GM18498 (cell line): Measurements from ENCODE around the gene SMPD4.
"Not testable (repeated sequence)": the region's sequence is repeated elsewhere in the genome, so short reads cannot be mapped to it uniquely, and the experiment has no call there.

Experiments used
- ATAC-seq: cut with Tn5 transposase; IDR thresholded peaks from one replicate; pipeline ENCODE4 v1.9.1; 2021; ENCODE audit warnings: mild to moderate bottlenecking, moderate library complexity; ENCODE audit not compliant: unreplicated experiment

The SMPD4 gene

DNA sequence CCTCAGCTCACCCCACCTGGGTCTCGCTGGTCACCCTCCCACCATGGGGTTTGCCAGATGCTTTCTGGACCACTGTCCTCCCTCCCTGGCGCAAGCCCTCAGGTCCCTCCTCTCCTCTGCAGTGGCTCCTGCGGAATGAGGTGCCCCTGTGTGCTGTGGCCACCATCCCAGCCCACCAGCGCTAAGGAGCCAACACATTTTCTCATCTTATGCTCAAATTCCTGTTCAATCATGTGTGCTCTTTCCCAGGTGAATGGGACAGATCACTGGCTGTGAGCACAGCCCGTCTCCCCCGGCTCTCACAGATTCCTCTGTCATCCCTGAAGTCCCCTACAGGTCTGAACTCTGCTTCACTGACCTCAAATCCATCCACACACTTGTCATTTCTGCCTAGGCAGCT lies 21.3 kb downstream of the SMPD4 start:
- no peak for ATAC-seq

DNA sequence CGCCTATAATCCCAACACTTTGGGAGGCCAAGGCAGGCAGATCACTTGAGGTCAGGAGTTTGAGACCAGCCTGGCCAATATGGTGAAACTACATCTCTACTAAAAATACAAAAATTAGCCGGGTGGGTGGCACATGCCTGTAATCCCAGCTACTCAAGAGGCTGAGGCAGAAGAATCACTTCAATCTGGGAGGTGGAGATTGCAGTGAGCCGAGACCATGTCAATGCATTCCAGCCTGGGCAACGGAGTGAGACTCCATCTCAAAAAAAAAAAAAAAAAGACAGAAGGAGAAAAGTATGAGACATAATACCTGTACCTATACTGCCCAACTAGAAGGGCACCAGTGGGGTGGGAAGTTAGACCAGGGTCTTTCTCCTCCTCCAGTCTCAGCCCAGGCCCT lies 22.0 kb downstream of the SMPD4 start:
- ATAC-seq: not testable (repeated sequence)

DNA sequence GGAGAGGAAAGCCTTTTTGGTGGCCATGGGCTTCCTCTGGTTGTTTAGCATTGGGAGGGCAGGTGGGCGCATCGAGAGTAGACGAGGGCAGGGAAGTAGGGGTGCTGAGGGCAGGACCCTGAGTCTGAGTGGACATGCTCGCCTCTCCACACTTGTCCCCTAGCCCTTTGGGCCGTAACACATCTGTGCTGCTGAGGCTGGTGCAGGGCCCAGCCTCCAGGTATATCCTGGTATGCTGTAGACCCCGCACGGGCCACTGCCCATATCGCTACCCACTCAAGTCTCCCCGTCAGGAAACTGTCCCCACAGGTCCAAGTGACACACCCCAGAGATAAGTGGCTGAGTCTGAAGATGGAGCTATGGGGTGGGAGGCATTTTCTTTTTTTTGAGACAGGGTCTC lies 22.8 kb downstream of the SMPD4 start:
- ATAC-seq: no peak

DNA sequence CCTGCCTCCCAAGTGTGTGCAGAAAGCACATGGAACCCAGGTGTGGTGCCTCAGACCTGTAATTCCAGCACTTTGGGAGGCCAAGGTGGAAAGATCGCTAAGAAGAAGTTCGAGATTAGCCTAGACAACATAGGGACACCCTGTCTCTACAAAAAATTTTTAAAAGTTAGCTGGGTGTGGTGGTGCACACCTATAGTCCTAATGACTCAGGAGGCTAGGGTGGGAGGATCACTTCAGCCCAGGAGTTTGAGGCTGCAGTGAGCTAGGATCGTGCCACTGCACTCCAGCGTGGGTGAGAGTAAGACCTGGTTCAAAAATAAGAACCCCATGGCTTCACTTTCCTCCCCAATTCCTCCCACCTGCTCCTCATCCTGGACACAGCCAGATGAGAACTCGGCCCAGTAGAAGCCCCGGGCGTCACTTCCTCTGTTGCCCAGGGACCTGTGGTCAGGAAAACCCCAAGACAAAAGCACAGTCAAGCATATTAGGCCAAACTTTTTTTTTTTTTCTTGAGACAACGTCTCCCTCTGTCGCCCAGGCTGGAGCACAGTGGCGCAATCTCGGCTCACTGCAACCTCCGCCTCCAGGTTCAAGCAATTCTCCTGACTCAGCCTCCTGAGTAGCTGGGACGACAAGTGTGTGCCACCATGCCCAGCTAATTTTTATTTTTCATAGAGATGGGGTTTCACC lies 23.4 kb downstream of the SMPD4 start:
- peak; percentile 78 for ATAC-seq

DNA sequence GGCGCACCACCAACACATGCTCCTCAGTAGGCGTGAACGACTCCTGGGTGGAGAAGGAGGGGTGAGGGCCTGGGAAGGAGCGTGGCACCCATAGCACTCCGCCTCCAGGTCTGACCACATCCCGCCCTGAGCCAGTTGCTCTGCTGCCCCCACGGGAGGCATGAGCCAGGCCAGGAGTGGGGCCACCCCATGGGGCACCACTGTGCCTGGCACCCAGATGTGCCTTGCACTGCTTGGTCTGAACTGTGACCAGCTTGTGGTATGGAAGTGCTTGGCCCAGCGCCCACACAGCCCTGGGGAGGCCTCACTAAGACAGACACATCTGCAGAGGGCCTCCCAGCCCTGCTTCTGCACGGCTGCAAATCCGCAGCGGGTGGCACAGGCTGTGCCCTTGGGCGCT lies 24.0 kb downstream of the SMPD4 start:
- ATAC-seq: peak; percentile 51

DNA sequence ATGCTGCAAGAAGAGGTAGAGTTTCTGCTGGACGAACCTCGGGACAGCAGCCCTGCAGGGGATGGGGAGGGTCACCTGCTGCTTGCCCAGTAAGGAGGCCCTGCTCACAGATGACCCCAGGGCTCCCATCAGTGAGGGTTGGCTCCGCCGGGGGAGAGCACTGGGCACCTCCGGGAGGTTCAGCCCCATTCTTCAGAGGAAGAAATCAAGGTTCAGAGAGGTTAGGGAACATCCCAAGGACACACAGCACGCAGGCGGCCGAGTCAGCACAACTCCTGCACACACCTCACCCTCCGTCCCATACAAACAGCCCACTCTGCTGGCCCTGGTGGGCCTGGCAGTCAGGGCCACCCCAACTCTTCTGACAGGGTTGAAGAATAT lies 24.8 kb downstream of the SMPD4 start:
- ATAC-seq: no peak

DNA sequence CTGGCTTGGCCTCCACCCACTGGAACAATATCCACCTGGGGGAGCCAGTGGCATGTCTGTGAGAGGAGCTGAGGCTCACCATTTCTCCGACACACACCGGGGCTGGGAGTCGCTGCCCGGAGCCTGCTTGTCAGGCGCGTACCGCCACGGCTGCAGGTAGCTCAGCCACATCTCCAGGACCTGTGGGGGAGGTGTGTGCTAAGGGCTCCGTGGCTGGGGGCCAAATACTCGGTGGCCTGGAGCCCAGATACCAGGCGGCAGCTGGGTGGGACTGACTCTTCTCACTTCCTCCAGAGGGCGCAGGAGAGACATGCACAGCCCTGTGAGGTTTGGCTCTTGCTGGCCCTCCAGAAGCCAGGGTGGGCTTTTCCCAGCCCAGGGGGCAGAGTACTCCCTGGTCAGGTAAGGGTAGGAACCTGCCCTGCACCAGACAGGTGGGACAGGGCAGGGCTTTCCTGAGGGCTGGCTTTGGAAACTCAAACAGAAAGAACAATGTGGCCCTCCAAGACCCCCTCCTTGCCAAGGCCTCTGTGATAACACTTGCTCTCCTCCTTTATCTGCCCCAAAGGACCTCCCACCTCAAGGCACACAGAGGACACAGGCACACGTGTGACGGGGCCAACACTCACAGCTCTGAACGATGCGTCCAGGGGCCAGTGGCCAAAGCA lies 25.3 kb downstream of the SMPD4 start:
- not testable (repeated sequence) for ATAC-seq

DNA sequence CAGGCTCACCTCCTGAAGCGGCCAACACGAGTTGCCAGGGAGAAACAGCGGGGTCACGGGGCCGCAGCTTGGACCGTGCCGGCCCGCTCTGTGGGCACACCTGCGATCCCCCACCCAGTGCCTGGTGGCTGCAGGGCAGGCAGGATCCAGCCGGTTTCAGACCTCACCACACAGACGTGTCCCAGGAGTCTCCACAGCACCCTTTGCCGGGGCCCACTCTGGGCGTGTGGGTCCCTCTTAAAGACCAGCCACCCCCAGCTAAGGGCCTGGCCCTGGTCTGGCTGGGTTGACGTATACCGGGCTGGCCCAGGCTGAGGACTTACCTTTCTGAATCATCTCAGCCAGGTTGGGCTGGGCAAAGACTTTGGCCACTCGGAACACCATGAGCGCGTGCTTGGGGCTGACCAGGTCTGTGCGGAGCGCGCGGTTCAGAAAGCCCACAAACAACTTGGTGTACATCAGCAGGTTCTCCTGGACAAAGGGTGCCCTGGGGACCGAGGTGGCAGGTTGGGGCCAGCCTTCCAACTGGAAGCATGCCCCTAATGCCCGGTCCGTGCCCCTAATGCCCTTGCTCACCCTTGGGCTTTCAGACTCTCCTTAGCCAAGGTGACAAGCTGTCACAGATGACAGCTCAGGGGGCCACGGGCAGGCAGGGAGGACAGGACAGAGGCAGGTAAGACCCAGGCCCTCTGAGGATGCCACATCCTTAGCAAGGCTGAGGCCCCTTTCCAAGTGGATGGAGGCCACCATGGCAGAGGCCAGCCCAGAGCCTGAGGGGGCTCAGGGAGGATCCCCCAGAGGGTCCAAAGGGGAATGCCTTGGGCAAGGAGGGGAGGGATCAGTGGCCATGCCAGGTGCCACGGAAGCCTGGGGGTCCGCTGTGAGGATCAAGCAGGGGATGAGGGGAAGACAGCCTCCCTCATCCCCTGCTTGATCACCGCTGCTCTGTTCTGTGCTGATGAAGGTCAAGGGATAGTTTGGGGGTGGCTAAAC lies 26.3 kb downstream of the SMPD4 start:
- ATAC-seq: no peak

DNA sequence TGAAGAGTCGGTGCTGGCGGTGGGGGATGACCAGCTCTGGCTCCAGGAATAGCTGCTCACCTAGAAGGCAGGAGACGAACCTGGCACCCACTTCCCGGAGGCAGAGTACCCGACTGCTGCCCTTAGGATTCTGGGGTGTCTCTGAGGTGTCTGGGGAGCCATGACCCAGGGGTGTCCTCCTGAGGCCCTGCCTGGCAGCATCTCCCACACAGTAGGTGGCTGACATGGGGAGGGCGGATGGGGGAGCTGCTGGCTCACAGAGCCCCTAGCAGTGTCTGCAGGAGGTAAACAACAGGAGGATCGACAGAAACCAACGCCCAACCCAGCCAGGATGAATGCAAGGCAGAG lies 27.0 kb downstream of the SMPD4 start:
- ATAC-seq: not testable (repeated sequence)

DNA sequence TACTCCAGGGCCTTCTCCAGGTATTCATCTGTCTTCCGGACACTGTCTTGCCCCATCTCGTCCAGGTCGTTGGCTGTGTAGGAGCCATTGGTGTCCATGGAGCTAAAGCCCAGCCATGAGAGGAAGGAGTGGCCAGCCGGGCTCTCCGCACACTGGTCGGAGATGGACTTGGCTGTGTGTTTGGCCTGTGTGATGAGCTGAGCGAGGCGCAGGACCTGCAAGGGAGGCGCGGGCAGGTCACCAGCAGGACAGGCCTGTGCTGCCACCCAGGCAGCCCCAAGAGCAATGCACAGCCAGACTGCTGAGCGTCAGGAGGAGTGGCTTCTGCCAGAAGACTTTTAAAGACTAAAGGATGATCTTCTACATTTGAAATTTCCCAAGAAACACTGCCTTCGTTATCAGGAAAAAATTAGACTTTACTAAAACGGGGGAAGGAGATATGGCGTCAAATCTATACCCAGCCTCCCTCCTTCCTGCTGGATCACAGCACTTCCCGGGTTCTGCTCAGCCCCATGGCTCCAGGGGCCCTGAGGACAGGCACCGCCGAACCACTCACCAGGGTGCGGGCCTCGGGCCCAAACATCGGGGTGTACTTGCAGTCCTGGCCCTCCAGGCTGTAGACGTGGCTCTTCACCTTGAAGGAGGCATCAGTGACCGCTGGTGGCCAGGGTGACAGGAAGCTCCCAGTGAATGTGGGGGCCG lies 27.5 kb downstream of the SMPD4 start:
- not testable (repeated sequence) for ATAC-seq

DNA sequence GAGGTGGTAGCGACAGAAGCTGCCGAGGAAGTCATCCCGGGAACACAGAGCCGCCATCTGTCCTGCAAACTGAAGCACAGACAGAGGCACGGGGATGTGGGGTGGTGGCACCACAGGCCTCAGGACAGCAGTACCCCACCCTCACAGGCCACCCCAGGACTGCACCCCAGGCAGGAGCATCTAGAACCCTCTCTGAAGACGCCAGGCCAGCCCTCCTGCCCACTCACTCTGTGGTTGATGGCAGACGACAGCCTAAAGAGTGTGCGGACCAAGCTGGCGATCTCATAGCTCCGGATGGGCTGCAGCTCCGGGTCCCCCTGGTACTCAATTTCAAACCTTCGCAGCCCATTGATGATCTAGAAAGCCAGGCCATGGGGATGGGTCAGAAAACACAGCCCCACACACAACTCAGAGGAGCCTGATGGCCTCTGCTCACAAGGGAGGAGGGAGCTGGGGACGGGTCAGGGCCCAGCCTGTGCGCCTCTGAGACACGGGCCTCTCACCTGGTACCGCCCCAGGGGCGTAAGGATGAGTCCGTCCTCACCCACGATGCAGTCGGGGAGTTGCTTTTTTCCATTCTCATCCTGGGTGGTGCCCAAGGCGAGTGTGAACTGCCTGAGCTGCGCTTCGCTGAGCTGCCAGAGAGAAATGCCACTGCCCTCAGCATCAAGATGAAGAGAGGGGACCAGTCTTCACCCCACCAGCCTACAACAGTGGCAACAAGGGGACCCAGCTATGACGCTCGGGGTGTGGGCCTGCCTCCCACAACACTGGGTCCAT lies 28.4 kb downstream of the SMPD4 start:
- ATAC-seq: no peak

DNA sequence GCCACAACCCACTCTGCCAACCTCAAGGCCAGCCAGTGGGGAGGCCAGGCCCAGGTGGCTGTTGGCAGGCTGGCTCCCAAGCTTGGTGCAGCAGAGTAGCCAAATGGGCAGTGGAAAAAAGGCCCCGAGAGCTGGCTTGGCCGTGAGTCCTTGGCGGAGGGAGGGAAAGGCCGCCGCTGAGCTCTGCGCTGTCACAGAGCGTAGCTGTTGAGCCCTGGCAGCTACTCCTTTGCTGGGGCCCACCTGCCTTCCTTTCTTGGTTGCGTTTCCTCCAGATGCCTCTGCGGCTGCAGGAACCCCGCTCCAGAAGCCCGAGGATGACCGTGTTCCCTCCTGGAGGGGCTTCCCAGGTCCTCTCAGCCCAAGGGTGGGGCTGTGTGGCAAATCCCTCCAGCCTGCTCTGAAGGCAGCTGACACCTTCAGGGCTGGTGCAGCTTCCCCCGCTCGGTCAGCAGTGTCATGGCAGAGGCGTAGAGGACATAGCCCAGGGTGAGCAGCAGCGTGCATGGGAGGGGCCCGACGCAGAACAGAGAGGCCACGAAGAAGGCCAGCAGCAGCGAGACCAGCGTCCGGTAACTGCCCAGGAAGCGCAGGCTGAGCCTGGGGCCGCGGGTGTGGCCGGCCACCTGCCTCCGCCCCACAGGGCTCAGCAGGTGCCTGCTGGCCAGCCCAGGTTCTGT lies 29.1 kb downstream of the SMPD4 start:
- ATAC-seq: not testable (repeated sequence)

DNA sequence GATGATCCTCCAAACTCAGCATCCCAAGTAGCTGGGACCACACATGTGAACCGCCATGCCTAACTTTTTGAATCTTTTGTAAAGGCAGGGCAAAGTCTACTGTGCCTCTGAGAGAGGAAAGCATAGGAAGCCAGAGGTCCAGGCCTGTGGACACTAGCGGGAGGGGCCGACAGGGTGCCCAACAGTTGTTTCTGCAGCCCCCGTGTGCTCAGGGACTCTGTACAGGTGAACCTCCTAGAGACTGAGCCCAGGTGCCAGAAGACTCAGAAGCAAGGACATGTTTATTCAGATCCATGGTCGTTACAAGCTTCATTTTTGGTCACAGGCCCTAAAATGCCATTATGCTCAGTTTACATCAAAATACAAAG lies 30.3 kb downstream of the SMPD4 start:
- not testable (repeated sequence) for ATAC-seq

DNA sequence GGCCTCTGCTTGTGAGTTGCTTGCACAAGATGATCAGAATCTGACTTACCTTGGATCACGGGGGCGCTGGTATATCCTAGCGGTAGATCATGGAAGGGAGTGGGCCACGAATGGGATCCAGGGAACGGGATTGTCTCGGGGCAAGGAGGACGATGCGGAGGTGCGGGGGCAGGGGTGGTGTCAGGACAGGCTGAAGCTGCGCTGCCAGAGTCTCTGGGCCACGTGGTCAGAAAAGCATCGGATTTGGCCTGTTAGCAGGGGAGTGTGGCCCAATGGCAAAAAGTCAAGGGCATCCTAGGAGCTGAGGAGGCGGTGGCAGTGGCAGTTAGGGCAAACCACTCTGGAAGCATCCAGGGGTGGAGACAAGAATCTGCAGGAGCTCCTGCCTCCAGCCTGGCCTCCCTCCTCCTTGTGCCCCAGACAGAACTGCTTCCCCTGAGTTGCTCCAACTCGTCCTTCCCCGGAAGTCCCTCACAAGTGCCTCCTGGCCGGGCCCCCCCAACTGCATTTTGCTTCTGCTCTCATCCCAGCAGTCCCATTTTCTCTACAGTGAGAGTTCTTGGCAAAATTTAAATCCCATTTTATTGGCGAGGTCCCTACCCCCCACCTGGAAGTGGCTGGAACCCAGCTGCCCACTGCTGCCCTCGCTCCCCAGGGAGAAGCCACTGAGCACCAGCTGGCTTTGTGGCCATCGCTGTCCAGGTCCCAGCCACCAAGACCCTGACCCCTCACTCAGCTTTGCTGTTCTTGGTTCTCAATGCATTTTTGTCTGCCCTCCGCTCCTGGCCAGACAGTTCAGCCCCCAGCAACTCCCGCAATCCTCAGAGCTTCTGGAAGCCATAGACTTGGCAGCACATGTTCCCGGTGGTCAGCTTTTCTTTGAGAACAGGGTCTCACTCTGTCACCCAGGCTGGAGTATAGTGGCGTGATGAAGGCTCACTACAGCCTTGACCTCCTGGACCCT lies 30.9 kb downstream of the SMPD4 start:
- ATAC-seq: no peak

DNA sequence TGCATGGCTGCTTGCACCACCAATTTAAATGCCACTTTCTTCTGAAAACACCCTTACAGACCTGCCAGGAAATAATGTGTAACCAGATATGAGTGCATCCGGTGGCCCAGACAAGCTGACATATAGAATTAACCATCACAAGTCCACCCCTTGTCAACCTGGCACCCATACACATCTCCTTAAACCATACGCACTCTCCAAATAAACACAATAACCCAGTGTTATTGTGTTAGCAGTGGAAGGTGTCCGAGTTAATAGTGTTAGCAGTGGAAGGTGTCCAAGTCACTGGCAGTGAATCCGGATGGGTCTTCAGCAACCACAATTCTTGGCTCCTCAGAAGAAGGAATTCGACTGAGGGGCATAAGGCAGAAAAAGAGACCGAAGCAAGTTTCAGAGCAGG lies 32.9 kb downstream of the SMPD4 start:
- not testable (repeated sequence) for ATAC-seq

DNA sequence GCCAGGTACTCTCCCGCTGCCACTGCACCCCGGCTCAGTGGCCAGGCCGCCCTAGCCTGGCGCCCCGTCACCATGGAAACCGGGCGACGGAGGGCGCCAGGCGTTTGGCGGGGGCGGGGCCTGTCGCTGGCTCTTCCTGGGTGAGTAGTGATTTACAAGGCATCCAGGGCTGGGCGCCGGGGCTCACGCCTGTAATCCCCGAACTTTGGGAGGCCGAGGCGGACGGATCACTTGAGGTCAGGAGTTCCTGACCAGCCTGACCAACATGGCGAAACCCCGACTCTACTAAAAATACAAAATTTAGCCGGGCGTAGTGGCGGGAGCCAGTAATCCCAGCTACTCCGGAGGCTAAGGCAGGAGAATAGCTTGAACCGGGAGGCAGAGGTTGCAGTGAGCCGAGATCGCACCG lies 36.4 kb downstream of the SMPD4 start, which contains the start of gene CCDC74B:
CCDC74B (minus strand) TSS at position 107 of the 409 bp plus-strand sequence. CDS start 116 bp downstream, outside the sequence.
- peak; percentile 95 for ATAC-seq

DNA sequence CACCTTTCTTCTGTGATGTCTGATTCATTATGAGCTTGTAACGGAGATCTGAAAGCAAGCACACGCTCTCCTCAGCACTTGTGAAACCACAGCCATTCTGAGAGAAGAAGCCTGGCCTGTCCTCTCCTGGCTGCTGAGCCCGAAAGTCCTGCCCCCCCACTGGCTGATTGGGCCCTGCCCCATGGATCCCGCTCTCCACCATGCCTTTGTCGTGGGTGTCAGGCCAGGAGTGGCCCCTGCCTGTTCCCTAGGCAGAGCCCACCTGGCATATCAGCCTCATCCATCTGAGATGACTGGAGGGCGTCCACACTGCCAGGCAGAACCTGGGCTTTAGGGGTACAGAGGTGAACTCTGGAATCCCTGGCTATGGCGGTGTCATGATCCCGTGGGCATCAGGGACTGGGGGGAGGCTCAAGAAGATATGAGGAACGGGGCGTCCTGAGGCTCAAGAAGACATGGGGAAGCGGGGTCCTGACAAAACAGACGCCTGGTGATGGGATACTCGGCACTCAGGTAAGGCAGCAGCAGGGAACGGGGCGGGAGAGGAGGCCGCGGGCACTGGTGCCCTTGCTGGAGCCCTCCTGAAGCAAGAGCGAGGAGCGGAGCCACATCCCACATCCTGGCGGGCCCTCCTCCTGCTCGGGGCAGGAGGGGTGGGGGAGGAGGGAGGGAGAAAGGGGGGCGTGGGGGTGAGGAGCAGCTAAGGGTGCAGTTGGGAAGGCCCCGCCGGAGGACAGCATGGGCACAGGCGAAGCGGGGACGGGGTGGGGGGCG lies 37.9 kb downstream of the SMPD4 start:
- peak; percentile 48 for ATAC-seq
